HepG2 (cell line): Measurements from ENCODE around the gene DNAJC5. TPM values are rescaled to one million over a fixed set of nuclear protein-coding genes. Genes with fewer than 3 reads are reported as not detected.

Experiments
- ARID2 ChIP-seq: sonication (generic); formaldehyde crosslinking; IDR thresholded peaks from 2 replicates; pipeline ENCODE4 v1.8.1; 2022; ENCODE audit warnings: mild to moderate bottlenecking, missing genetic modification reagents, borderline replicate concordance
- BRCA1 ChIP-seq: sonication (generic); formaldehyde crosslinking; IDR thresholded peaks from 2 replicates; pipeline ENCODE4 v1.4.0; 2020; ENCODE audit warnings: missing genetic modification reagents
- EZH2 ChIP-seq: conservative IDR thresholded peaks from 2 replicates; pipeline ENCODE4 v1.6.1; 2012; ENCODE audit warnings: mild to moderate bottlenecking, low read depth, low read length, moderate library complexity
- GABPA ChIP-seq, 2 experiments: IDR thresholded peaks; 2 replicates each; pipeline ENCODE4 v1.6.1; 2011 to 2016; ENCODE audit warnings: low read depth in 2 of 2, low read length in 1 of 2, missing biosample characterization in 1 of 2, missing genetic modification characterization in 1 of 2
- IKZF5 ChIP-seq: IDR thresholded peaks from 2 replicates; pipeline ENCODE4 v1.6.1; 2018; ENCODE audit warnings: missing genetic modification reagents, mild to moderate bottlenecking, missing compliant biosample characterization
- ISL2 ChIP-seq: sonication (generic); formaldehyde crosslinking; IDR thresholded peaks from 2 replicates; pipeline ENCODE4 v1.5.0; 2020; ENCODE audit warnings: missing genetic modification reagents
- JUN ChIP-seq: sonication (generic); formaldehyde crosslinking; IDR thresholded peaks from 2 replicates; pipeline ENCODE4 v1.4.0; 2020; ENCODE audit warnings: mild to moderate bottlenecking, missing genetic modification reagents
- LBX2 ChIP-seq: sonication (generic); formaldehyde crosslinking; IDR thresholded peaks from 2 replicates; pipeline ENCODE4 v1.5.0; 2020; ENCODE audit warnings: missing genetic modification reagents, mild to moderate bottlenecking, borderline replicate concordance
- MTF1 ChIP-seq: sonication (generic); formaldehyde crosslinking; IDR thresholded peaks from 2 replicates; pipeline ENCODE4 v1.5.0; 2020; ENCODE audit warnings: missing genetic modification reagents
- NCOA2 ChIP-seq: sonication (generic); formaldehyde crosslinking; IDR thresholded peaks from 2 replicates; pipeline ENCODE4 v1.8.0; 2022; ENCODE audit warnings: inconsistent platforms
- NPAS2 ChIP-seq: sonication (generic); formaldehyde crosslinking; IDR thresholded peaks from 2 replicates; pipeline ENCODE4 v1.8.0; 2022; ENCODE audit warnings: mild to moderate bottlenecking, missing genetic modification reagents, borderline replicate concordance
- RERE ChIP-seq: IDR thresholded peaks from 2 replicates; pipeline ENCODE4 v1.6.1; 2016; ENCODE audit warnings: low read depth, missing genetic modification reagents, missing compliant biosample characterization
- RFX1 ChIP-seq: fragments of 450-650 bp; IDR thresholded peaks from 2 replicates; pipeline ENCODE4 v1.6.1; 2017
- TOE1 ChIP-seq: sonication (generic); formaldehyde crosslinking; IDR thresholded peaks from 2 replicates; pipeline ENCODE4 v1.4.0; 2020; ENCODE audit warnings: mild to moderate bottlenecking, missing genetic modification reagents
- ZBTB20 ChIP-seq: sonication (generic); formaldehyde crosslinking; IDR thresholded peaks from 2 replicates; pipeline ENCODE4 v1.8.1; 2023; ENCODE audit warnings: missing genetic modification reagents, low read depth, mild to moderate bottlenecking, borderline replicate concordance
- ZC3H13 ChIP-seq: sonication (generic); formaldehyde crosslinking; IDR thresholded peaks from 2 replicates; pipeline ENCODE4 v1.8.1; 2023; ENCODE audit warnings: mild to moderate bottlenecking, missing genetic modification reagents, moderate library complexity
- ZNF180 ChIP-seq: sonication (generic); formaldehyde crosslinking; IDR thresholded peaks from 2 replicates; pipeline ENCODE4 v1.4.0; 2020; ENCODE audit warnings: low read depth, missing genetic modification reagents, borderline replicate concordance
- ZNF260 ChIP-seq: sonication (generic); formaldehyde crosslinking; IDR thresholded peaks from 2 replicates; pipeline ENCODE4 v1.4.0; 2020; ENCODE audit warnings: missing genetic modification reagents, low read depth, mild to moderate bottlenecking, borderline replicate concordance
- ZNF510 ChIP-seq: sonication (generic); formaldehyde crosslinking; IDR thresholded peaks from 2 replicates; pipeline ENCODE4 v1.4.0; 2020; ENCODE audit warnings: low read depth, mild to moderate bottlenecking, missing genetic modification reagents
- ZNF761 ChIP-seq: sonication (generic); formaldehyde crosslinking; conservative IDR thresholded peaks from 2 replicates; pipeline ENCODE4 v1.4.0; 2020; ENCODE audit warnings: mild to moderate bottlenecking, missing genetic modification reagents
- polyA plus RNA-seq, 8 experiments: library from polyadenylated mRNA; depleted of rRNA in 3 of 8; stranded (reverse) in 7 of 8; unstranded in 1 of 8; fragments of >200 nt; fragmentation: Illumina TruSeq in 4 of 8; extraction: Trizol in 4 of 8; gene quantifications; 2 replicates each; pipeline versions ENCODE4 v1.2.1 to v1.2.3, GENCODE V29; 2011 to 2016; ENCODE audit warnings: low read depth in 4 of 8, missing spikeins in 1 of 8, mixed read lengths in 1 of 8; ENCODE audit not compliant: insufficient read depth in 1 of 8
- total RNA-seq, 5 experiments: library from RNA; depleted of rRNA; stranded (reverse); fragments of >200 nt; fragmentation: Illumina TruSeq; extraction: Trizol; gene quantifications; 2 replicates each; pipeline ENCODE4 v1.2.3, GENCODE V29; 2016; ENCODE audit warnings: low read depth in 1 of 5

The DNAJC5 gene
- total and polyA plus RNA-seq, 2 of the 13 experiments (the other 11 are each of a cell fraction or from before 2014, with no cell fraction given), result 42.8 to 64.5 TPM

- TF ChIP-seq NPAS2 (CRISPR knock-in tag), result no peak
- no peak for TF ChIP-seq ARID2
- no peak; the same call in 1 of the 2 replicates for TF ChIP-seq BRCA1 (CRISPR knock-in tag)
- TF ChIP-seq JUN, result peak; percentile 56; the same call in 1 of the 2 replicates
- no peak for TF ChIP-seq LBX2 (CRISPR knock-in tag)
- 0 out of 2 replicates have a peak, but pooled peaks have one; percentile 60 for TF ChIP-seq MTF1
- TF ChIP-seq ZNF260 (CRISPR knock-in tag), result 0 out of 2 replicates have a peak, but pooled peaks have one; percentile 3
- no peak for TF ChIP-seq GABPA (IDR thresholded peaks at IDR 0.05; ENCODE audit: low read depth, low read length)
- TF ChIP-seq GABPA (CRISPR knock-in tag; IDR thresholded peaks at IDR 0.05; ENCODE audit: low read depth), result peak; percentile 16; the same call in 1 of the 2 replicates
- peak; percentile 70 for TF ChIP-seq ZBTB20 (CRISPR knock-in tag)
- TF ChIP-seq IKZF5 (CRISPR knock-in tag), result peak; percentile 74
- no peak for TF ChIP-seq EZH2
- TF ChIP-seq ISL2, result peak; percentile 54
- TF ChIP-seq RFX1, result no peak
- peak; percentile 95; the same call in 1 of the 2 replicates for TF ChIP-seq ZNF180
- TF ChIP-seq NCOA2, result peak; percentile 47; the same call in 1 of the 2 replicates
- 0 out of 2 replicates have a peak, but pooled peaks have one; percentile 7 for TF ChIP-seq ZNF510 (CRISPR knock-in tag)
- no peak for TF ChIP-seq RERE
- TF ChIP-seq ZNF761 (CRISPR knock-in tag), result no peak
- no peak for TF ChIP-seq TOE1
- TF ChIP-seq ZC3H13 (CRISPR knock-in tag), result no peak
Measured at GRCh38 chr20:63957004-63957689, 62.2 kb downstream of the DNAJC5 start (continued).
